K562 treated with DMSO at 1 percent for 12 hours (cell line): Measurements from ENCODE around the gene C1QTNF4. TPM values are rescaled to one million over a fixed set of nuclear protein-coding genes. Genes with fewer than 3 reads are reported as not detected.

ENCODE experiments used
- total RNA-seq: library from RNA; unstranded; fragments of 300-600 nt; gene quantifications from 2 replicates; pipeline ENCODE4 v1.2.3, GENCODE V29; 2022; ENCODE audit not compliant: insufficient read depth

C1QTNF4 gene
- not detected in 2 replicates for total RNA-seq

GRCh38 chr11:47593934-47594855 lies at the start of gene C1QTNF4:
TSS of gene C1QTNF4 (minus strand) at chr11:47594411. CDS start at chr11:47590810, 3,601 bp downstream.

GRCh38 chr11:47642099-47642855 lies 48.1 kb upstream of the C1QTNF4 start, which contains the start of gene MTCH2:
TSS of gene MTCH2 (minus strand) at chr11:47642559. CDS start at chr11:47642465, 94 bp downstream.

GRCh38 chr11:47586098-47586855 lies 7.9 kb downstream of the C1QTNF4 start, which contains the start of gene FAM180B:
TSS of gene FAM180B (plus strand) at chr11:47586678. CDS start at chr11:47586769, 91 bp downstream.

GRCh38 chr11:47578524-47579494 lies 15.4 kb downstream of the C1QTNF4 start, which contains the start of the genes KBTBD4 and NDUFS3:
TSS of gene KBTBD4 (minus strand) at chr11:47578970. CDS start at chr11:47578951, 19 bp downstream.
TSS of gene NDUFS3 (plus strand) at chr11:47579074. CDS start at chr11:47579092, 18 bp downstream.

GRCh38 chr11:47565340-47566148 lies 28.7 kb downstream of the C1QTNF4 start, which contains the start of gene PTPMT1:
TSS of gene PTPMT1 (plus strand) at chr11:47565599. CDS start at chr11:47565623, 24 bp downstream.

GRCh38 chr11:47552566-47553405 lies 41.4 kb downstream of the C1QTNF4 start, which contains the start of gene CELF1:
TSS of gene CELF1 (minus strand) at chr11:47553132. CDS start at chr11:47499523, 53,609 bp downstream.

Other genes starting within 250 kb of the C1QTNF4 start
- not detected in 2 replicates for gene MYBPC3, start 241.7 kb downstream of the C1QTNF4 start, total RNA-seq
- gene SPI1, start 215.9 kb downstream of the C1QTNF4 start, total RNA-seq: 71.7 and 77.5 TPM in 2 replicates
- 25.9 and 30.0 TPM in 2 replicates for gene SLC39A13, start 185.8 kb downstream of the C1QTNF4 start, total RNA-seq
- gene PSMC3, start 168.0 kb downstream of the C1QTNF4 start, total RNA-seq: 220 and 240 TPM in 2 replicates
- not detected in 2 replicates for gene RAPSN, start 145.3 kb downstream of the C1QTNF4 start, total RNA-seq
- gene CELF1, start 41.3 kb downstream of the C1QTNF4 start, total RNA-seq: 12.5 and 40.6 TPM in 2 replicates
- gene PTPMT1, start 28.8 kb downstream of the C1QTNF4 start, total RNA-seq: 111 and 115 TPM in 2 replicates
- gene KBTBD4, start 15.4 kb downstream of the C1QTNF4 start, total RNA-seq: 8.0 and 13.1 TPM in 2 replicates
- 158 and 208 TPM in 2 replicates for gene NDUFS3, start 15.3 kb downstream of the C1QTNF4 start, total RNA-seq
- not detected in 2 replicates for gene FAM180B, start 7.7 kb downstream of the C1QTNF4 start, total RNA-seq
- gene MTCH2, start 48.1 kb upstream of the C1QTNF4 start, total RNA-seq: 60.6 and 71.2 TPM in 2 replicates
- gene AGBL2, start 121.0 kb upstream of the C1QTNF4 start, total RNA-seq: 1.2 TPM in 1 of 2 replicates, not detected in the other
- gene FNBP4, start 172.9 kb upstream of the C1QTNF4 start, total RNA-seq: 11.4 and 55.2 TPM in 2 replicates